H9 (cell line): ENCODE data around the gene EPHA3. TPM values are rescaled to one million over a fixed set of nuclear protein-coding genes. Genes with fewer than 3 reads are reported as not detected.

Experiments
- DNase-seq: peaks from one replicate; pipeline ENCODE4 v3.0.0-alpha.2; 2017
- H2AFZ ChIP-seq: one replicate; pipeline ENCODE4 v1.6.1; 2013; ENCODE audit warnings: mild to moderate bottlenecking, low read length, control low read depth, moderate library complexity
- H2AK5ac ChIP-seq: 2 replicates; pipeline ENCODE4 v1.6.1; 2013; ENCODE audit warnings: low read length, control low read depth, mixed read lengths; ENCODE audit not compliant: insufficient read length
- H2BK120ac ChIP-seq: one replicate; pipeline ENCODE4 v1.6.1; 2013; ENCODE audit warnings: low read depth, mild to moderate bottlenecking, low read length, control low read depth, inconsistent platforms; ENCODE audit not compliant: poor library complexity, severe bottlenecking
- H2BK12ac ChIP-seq: 2 replicates; pipeline ENCODE4 v1.6.1; 2013; ENCODE audit warnings: low read length, control low read depth, mixed read lengths, low read depth; ENCODE audit not compliant: insufficient read length
- H2BK15ac ChIP-seq: 2 replicates; pipeline ENCODE4 v1.6.1; 2013; ENCODE audit warnings: low read depth, low read length, control low read depth
- H2BK20ac ChIP-seq: one replicate; pipeline ENCODE4 v1.6.1; 2013; ENCODE audit warnings: low read depth, mild to moderate bottlenecking, low read length, control low read depth, inconsistent platforms; ENCODE audit not compliant: poor library complexity, severe bottlenecking
- H2BK5ac ChIP-seq: 2 replicates; pipeline ENCODE4 v1.6.1; 2013; ENCODE audit warnings: low read length, control low read depth, mixed read lengths; ENCODE audit not compliant: insufficient read length
- H3K14ac ChIP-seq: 2 replicates; pipeline ENCODE4 v1.6.1; 2013; ENCODE audit warnings: low read length, control low read depth; ENCODE audit not compliant: insufficient read depth
- H3K18ac ChIP-seq: 2 replicates; pipeline ENCODE4 v1.6.1; 2013; ENCODE audit warnings: low read depth, mild to moderate bottlenecking, mixed read lengths, low read length, control low read depth; ENCODE audit not compliant: insufficient read length
- H3K23ac ChIP-seq: 2 replicates; pipeline ENCODE4 v1.6.1; 2013; ENCODE audit warnings: low read length, control low read depth, mixed read lengths, low read depth; ENCODE audit not compliant: insufficient read length
- H3K23me2 ChIP-seq: 2 replicates; pipeline ENCODE4 v1.6.1; 2013; ENCODE audit warnings: low read depth, mild to moderate bottlenecking, mixed read lengths, low read length, control low read depth; ENCODE audit not compliant: insufficient read length, poor library complexity, severe bottlenecking
- H3K27ac ChIP-seq: 2 replicates; pipeline ENCODE4 v1.5.1; 2013; ENCODE audit warnings: low read length, control low read depth, mixed read lengths, low read depth; ENCODE audit not compliant: insufficient read length
- H3K27me3 ChIP-seq: 2 replicates; pipeline ENCODE4 v1.6.1; 2013; ENCODE audit warnings: low read length, control low read depth, inconsistent platforms; ENCODE audit not compliant: insufficient read depth
- H3K4ac ChIP-seq: 2 replicates; pipeline ENCODE4 v1.6.1; 2013; ENCODE audit warnings: low read depth, mild to moderate bottlenecking, control low read depth, inconsistent platforms, low read length, moderate library complexity
- H3K4me1 ChIP-seq: 2 replicates; pipeline ENCODE4 v1.6.1; 2013; ENCODE audit warnings: low read length, control low read depth, inconsistent platforms; ENCODE audit not compliant: insufficient read depth
- H3K4me2 ChIP-seq: 2 replicates; pipeline ENCODE4 v1.6.1; 2013; ENCODE audit warnings: low read length, control low read depth, mixed read lengths; ENCODE audit not compliant: insufficient read length, insufficient read depth
- H3K56ac ChIP-seq: 2 replicates; pipeline ENCODE4 v1.6.1; 2013; ENCODE audit warnings: low read depth, mild to moderate bottlenecking, mixed read lengths, low read length, control low read depth; ENCODE audit not compliant: insufficient read length
- H3K79me1 ChIP-seq: 2 replicates; pipeline ENCODE4 v1.6.1; 2013; ENCODE audit warnings: low read depth, mild to moderate bottlenecking, moderate library complexity, low read length, control low read depth, inconsistent platforms; ENCODE audit not compliant: insufficient read depth, poor library complexity, severe bottlenecking
- H3K79me2 ChIP-seq: 2 replicates; pipeline ENCODE4 v1.6.1; 2013; ENCODE audit warnings: low read length, control low read depth, inconsistent platforms; ENCODE audit not compliant: insufficient read depth
- H3K9ac ChIP-seq: 2 replicates; pipeline ENCODE4 v1.6.1; 2013; ENCODE audit warnings: low read length, control low read depth, mixed read lengths; ENCODE audit not compliant: insufficient read length; ENCODE audit errors: extremely low read depth
- H3K9me3 ChIP-seq: one replicate; pipeline ENCODE4 v1.6.1; 2013; ENCODE audit warnings: low read depth, low read length, inconsistent platforms; ENCODE audit not compliant: control insufficient read depth
- H3T11ph ChIP-seq: one replicate; pipeline ENCODE4 v1.6.1; 2013; ENCODE audit warnings: mild to moderate bottlenecking, low read length, control low read depth, inconsistent platforms
- H4K20me1 ChIP-seq: one replicate; pipeline ENCODE4 v1.6.1; 2013; ENCODE audit not compliant: control insufficient read depth, insufficient read length, insufficient read depth
- H4K5ac ChIP-seq: 2 replicates; pipeline ENCODE4 v1.6.1; 2013; ENCODE audit warnings: low read depth, mild to moderate bottlenecking, mixed read lengths, low read length, control low read depth; ENCODE audit not compliant: insufficient read length
- H4K8ac ChIP-seq: replicated peaks from 2 replicates; pipeline ENCODE4 v1.6.1; 2013; ENCODE audit warnings: low read length, control low read depth, mixed read lengths, low read depth; ENCODE audit not compliant: insufficient read length
- H4K91ac ChIP-seq: 2 replicates; pipeline ENCODE4 v1.6.1; 2013; ENCODE audit warnings: low read depth, mild to moderate bottlenecking, moderate library complexity, mixed read lengths, low read length, control low read depth; ENCODE audit not compliant: insufficient read length
- H3K27ac Mint-ChIP-seq, 3 experiments: 2 replicates in 2 of 3; 3 replicates in 1 of 3; pipeline ENCODE4 v1.8.0; 2020 to 2021; ENCODE audit warnings: mixed read lengths in 3 of 3, mild to moderate bottlenecking in 1 of 3, moderate library complexity in 1 of 3
- H3K27me3 Mint-ChIP-seq: 2 replicates; pipeline ENCODE4 v1.8.0; 2021; ENCODE audit warnings: low read depth, mild to moderate bottlenecking, moderate library complexity, mixed read lengths
- H3K36me3 Mint-ChIP-seq, 3 experiments: 2 replicates in 2 of 3; 3 replicates in 1 of 3; pipeline ENCODE4 v1.8.0; 2020 to 2021; ENCODE audit warnings: low read depth in 3 of 3, mixed read lengths in 3 of 3; ENCODE audit not compliant: insufficient read depth in 1 of 3
- H3K4me1 Mint-ChIP-seq, 2 experiments: 2 replicates each; pipeline ENCODE4 v1.8.0; 2020; ENCODE audit warnings: mixed read lengths in 2 of 2
- H3K4me3 Mint-ChIP-seq, 2 experiments: 2 replicates in 1 of 2; 3 replicates in 1 of 2; pipeline ENCODE4 v1.8.0; 2020 to 2021; ENCODE audit warnings: mild to moderate bottlenecking in 2 of 2, mixed read lengths in 2 of 2, moderate library complexity in 1 of 2
- H3K9me3 Mint-ChIP-seq, 2 experiments: 2 replicates in 1 of 2; 3 replicates in 1 of 2; pipeline ENCODE4 v1.8.0; 2020; ENCODE audit warnings: mild to moderate bottlenecking in 2 of 2, mixed read lengths in 2 of 2, moderate library complexity in 1 of 2
- CTCF ChIP-seq: fragments of 200-600 bp; sonication (generic); conservative IDR thresholded peaks from 3 replicates; pipeline ENCODE4 v1.8.0; 2021; ENCODE audit warnings: antibody characterized with exemption, mild to moderate bottlenecking
- WGBS: extraction: QIAGEN DNeasy Blood & Tissue Kit; methylation state at CpG from one replicate; pipeline ENCODE4 v1.1.7; 2013; ENCODE audit warnings: missing lambda C conversion rate, low lambda C conversion rate, mixed read lengths; ENCODE audit not compliant: insufficient read length; ENCODE audit errors: extremely low coverage; 5-methylcytosine and 5-hydroxymethylcytosine counted together
- total RNA-seq: library from RNA; stranded (reverse); gene quantifications from 2 replicates; pipeline ENCODE4 v1.2.1, GENCODE V29; 2021

Gene EPHA3
- total RNA-seq, 1 experiment from 2014 or later = 0.66 TPM

GRCh38 chr3:89297199-89297598 lies 189.8 kb downstream of the EPHA3 start:
- H2BK12ac ChIP-seq = no peak overlapping the region
- no peaks in the 10 kb centered on the region for H3K27me3 ChIP-seq
- no peak overlapping the region for H3K27ac ChIP-seq
- no peak overlapping the region for H3K23ac ChIP-seq
- no peaks in the 10 kb centered on the region for H3K9me3 ChIP-seq
- Mint-ChIP-seq H3K27ac (no peak overlapping the region; a peak in 1 of 7 replicates), H3K9me3 (peaks cover 0 to 4% of the 10 kb centered on the region in 2 experiments; a peak in 3 of 5 replicates), H3K27me3 (no peaks in the 10 kb centered on the region), H3K36me3 (peaks cover 1 to 10% (median 3%) of the 10 kb centered on the region in 3 experiments; a peak in 5 of 7 replicates), H3K4me1 (no peaks in the 10 kb centered on the region), H3K4me3 (no peak overlapping the region)
- no CpG with 5 or more reads among the region's 1 CpG for WGBS
- H3K4me2 ChIP-seq = no peak overlapping the region
- H4K8ac ChIP-seq = no peak overlapping the region
- H2AFZ ChIP-seq = no peak overlapping the region
- H2BK5ac ChIP-seq = no peak overlapping the region
- H3K79me2 ChIP-seq = no peaks in the 10 kb centered on the region
- no peak overlapping the region for H3K14ac ChIP-seq
- H2BK20ac ChIP-seq = no peak overlapping the region
- H3K4ac ChIP-seq = no peak overlapping the region
- no peaks in the 10 kb centered on the region for H4K20me1 ChIP-seq
- no peaks in the 10 kb centered on the region for H3K4me1 ChIP-seq
- DNase-seq = no peak
- H3K9ac ChIP-seq = no peak overlapping the region
- no peak overlapping the region for H2AK5ac ChIP-seq
- no peak overlapping the region for H2BK120ac ChIP-seq
- no peak overlapping the region for H4K5ac ChIP-seq
- H4K91ac ChIP-seq = no peak overlapping the region
- no peaks in the 10 kb centered on the region for H3K23me2 ChIP-seq
- H3K18ac ChIP-seq = no peak overlapping the region
- no peak for TF ChIP-seq CTCF
- H3K56ac ChIP-seq = no peak overlapping the region
- H3T11ph ChIP-seq = no peak overlapping the region
- H2BK15ac ChIP-seq = no peak overlapping the region
- no peaks in the 10 kb centered on the region for H3K79me1 ChIP-seq
